Suppressor macrophage treated with lipopolysaccharide for 1 hour (primary cell): ENCODE results near the gene NME5.
"Not testable (repeated sequence)": the region's sequence is repeated elsewhere in the genome, so short reads cannot be mapped to it uniquely, and the experiment has no call there.

Experiments
- DNase-seq, 3 donors: peaks; one replicate each; pipeline ENCODE4 v3.0.0-alpha.2; 2020 to 2022

Gene NME5, protein sequence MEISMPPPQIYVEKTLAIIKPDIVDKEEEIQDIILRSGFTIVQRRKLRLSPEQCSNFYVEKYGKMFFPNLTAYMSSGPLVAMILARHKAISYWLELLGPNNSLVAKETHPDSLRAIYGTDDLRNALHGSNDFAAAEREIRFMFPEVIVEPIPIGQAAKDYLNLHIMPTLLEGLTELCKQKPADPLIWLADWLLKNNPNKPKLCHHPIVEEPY

GRCh38 chr5:138138949-138139780, at the start of gene NME5:
NME5 (minus strand) TSS chr5:138139428; CDS start chr5:138138780, 648 bp downstream.
- peak in 2 of 3 donors; percentile 10 to 32 for DNase-seq

GRCh38 chr5:138188626-138189025, 49.4 kb upstream of the NME5 start:
- no peak for DNase-seq

DNA sequence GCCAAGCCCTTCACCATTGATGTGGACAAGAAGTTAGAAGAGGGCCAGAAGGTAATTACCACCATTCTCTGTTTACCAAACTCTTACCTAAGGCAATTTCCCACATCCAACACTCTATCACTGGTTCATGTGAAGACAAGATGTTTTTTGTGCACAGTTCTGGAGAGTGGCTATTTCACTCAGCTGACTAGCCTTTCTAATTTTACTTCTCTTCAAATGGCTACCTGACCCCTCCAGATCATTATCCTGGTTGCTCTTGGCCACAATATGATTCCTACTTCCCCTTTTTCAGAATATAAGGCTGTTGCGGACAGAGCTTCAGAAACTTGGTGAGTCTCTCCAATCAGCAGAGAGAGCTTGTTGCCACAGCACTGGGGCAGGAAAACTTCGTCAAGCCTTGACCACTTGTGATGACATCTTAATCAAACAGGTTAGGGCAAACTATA, 46.8 kb upstream of the NME5 start:
- DNase-seq = peak; percentile 3 to 34 (median 29)

DNA sequence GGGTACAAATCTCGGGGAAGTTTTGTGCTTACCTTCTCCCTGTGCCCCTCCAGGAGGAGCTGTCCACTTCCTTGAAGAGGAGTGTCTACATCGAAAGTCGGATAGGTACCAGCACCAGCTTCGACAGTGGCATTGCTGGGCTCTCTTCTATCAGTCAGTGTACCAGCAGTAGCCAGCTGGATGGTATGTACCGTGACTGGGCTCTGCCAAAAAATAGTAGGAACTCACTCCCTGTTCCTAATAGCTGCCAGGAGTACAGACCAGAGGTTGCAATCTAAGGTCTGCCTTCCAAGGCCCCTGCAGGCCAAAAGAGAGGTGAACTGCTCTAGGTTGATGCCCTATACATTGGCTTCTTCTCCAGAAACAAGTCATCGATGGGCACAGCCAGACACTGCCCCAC, 43.6 kb upstream of the NME5 start:
- DNase-seq = no peak

DNA sequence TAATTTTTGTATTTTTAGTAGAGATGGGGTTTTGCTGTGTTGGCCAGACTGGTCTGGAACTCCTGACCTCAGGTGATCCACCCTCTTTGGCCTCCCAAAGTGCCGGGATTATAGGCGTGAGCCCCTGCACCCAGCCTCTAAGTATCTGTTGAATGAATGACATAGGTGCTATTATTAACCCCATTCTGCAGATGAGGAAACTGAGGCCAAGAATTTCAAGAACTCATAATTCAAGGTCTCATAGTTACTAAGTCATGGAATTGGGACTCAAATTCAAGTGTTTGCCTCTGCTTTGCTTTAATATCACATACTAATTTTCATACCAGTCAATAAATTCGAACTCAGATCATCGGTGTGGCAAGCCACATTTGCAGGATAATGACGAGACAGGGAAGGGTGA, 41.6 kb upstream of the NME5 start:
- DNase-seq = no peak

DNA sequence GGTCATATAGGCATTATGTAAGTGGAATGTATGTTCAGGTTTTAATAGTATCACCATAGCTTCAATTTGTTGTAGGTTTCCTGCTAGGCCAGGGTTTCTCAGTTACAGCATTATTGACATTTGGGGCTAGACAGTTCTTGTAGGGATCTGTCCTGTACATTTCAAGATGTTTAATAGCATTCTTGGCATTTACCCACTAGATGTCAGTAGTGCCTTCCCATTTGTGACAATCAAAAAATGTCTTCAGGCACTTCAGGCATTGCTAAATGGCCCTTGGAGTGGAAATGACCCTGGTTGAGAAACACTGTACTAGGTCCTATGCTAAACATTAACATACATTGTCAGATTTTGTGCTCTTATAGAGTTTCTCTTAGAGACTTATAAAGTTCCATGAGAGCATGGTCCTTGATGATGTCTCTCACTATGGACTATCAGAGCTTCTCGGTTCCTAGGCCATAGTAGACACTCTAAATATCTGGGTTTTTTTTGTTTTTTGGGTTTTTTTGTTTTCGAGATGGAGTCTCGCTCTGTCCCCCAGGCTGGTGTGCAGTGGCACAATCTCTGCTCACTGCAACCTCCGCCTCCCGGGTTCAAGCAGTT, 41.1 kb upstream of the NME5 start:
- DNase-seq = peak; percentile 61 to 82 (median 73)

DNA sequence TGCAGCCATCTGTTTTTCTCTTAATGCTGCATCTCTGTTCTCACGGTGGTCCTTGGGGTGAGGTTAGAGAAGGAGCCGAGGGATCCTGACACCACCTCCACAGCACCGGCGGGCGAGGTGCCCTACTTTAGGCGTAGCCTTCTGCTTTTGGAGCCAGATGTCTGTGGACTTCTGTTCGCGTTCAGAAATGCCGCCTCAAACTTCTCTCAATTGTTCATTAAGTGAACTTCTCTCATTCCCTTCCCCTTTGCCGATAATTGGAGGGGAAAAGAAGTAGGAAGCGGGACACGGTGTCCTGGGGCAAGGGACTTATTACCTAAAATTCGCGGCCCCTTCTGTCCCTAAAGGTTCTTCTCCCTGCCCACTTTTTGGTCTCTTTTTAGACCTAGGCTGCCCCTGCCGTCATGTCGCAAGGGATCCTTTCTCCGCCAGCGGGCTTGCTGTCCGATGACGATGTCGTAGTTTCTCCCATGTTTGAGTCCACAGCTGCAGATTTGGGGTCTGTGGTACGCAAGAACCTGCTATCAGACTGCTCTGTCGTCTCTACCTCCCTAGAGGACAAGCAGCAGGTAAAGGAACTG, 40.1 kb upstream of the NME5 start:
- DNase-seq = peak; percentile 1 to 19 (median 4)

GRCh38 chr5:138178516-138179276, 39.5 kb upstream of the NME5 start, which contains the start of the genes BRD8 and KIF20A:
BRD8 (minus strand) TSS chr5:138178630; CDS start chr5:138178614, 16 bp downstream.
KIF20A (plus strand) TSS chr5:138179112; CDS start chr5:138179681, 569 bp downstream.
- DNase-seq = peak; percentile 96 to 97 (median 96)

DNA sequence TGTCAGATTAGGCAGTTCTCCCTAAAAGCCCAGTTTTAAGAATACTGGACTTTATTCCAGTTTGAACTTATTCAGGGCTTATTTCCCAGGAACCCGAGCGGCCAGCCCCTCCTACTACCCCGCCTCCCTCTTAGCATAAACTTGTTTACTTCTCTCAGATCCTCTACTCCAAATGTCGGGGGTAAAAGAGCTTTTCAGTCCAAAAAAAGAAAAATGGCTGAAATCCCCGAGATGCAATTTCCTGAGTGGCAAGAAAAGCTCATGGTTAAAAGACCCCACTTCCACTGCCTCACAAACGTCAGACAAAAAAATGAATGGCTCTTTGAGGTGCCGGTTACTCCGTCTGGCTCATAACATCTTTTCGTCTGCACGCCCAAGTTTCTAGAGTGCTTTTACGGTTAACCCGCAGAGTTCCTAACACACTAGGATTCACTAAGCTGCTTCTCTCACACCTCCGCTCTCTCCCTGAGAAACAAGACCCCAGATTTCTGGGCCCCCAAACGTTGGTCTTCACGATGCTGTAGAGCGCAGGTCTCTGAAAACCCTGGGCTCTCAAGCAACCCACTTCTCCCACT, 38.8 kb upstream of the NME5 start:
- DNase-seq = peak; percentile 47 to 55 (median 49)

GRCh38 chr5:138170299-138170698, 31.1 kb upstream of the NME5 start:
- no peak for DNase-seq

- DNase-seq = no peak
Observed at GRCh38 chr5:138169124-138169523, 29.9 kb upstream of the NME5 start.

DNA sequence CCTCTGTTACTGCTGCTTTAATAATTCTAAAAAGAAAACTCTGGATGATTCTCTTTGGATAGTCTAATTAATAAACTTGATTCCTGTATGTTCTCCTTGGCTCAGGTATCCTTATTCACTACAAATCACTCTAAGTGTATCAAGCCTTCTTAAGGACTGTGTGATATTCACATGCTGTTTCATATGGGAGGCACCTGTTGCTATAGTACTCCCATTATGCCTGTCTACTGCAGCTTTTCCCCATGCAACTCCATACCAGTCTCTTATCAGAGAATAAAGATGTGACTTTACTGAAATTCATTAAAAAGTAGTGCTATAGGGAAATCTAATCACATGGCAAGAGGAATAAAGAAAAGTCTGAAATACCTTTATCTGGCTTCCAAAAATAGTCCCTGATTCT, 24.5 kb upstream of the NME5 start:
- no peak for DNase-seq

- DNase-seq = no peak
Observed at GRCh38 chr5:138160706-138161105, 21.5 kb upstream of the NME5 start.

GRCh38 chr5:138159666-138160065, 20.4 kb upstream of the NME5 start:
- no peak for DNase-seq

- DNase-seq = no peak
Observed at GRCh38 chr5:138157626-138158025, 18.4 kb upstream of the NME5 start.

GRCh38 chr5:138155977-138156376, 16.7 kb upstream of the NME5 start:
- DNase-seq = not testable (repeated sequence)

DNA sequence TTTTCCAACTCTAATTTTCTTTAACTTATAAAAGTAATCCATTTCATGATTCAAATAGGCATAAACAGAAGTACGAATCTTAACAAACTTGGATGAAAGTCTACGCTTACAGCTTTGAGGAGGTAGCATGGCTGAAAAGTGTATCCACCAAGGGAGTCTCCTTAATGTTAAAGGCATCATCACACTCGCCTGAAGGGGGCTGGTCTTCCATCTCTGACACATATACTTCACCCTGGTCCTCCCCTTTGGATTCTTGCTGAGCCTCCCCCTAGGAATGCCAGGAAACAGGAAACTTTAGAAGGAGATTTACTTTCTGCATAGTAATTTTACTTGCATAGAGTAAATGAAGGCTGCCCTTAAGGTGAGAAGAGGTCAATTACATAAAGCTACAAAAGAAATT, 10.3 kb upstream of the NME5 start:
- DNase-seq = no peak

- DNase-seq = peak; percentile 47 to 53 (median 49)
Observed at GRCh38 chr5:138148811-138149210, 9.6 kb upstream of the NME5 start.

- not testable (repeated sequence) for DNase-seq
Observed at GRCh38 chr5:138143578-138143977, 4.3 kb upstream of the NME5 start.

DNA sequence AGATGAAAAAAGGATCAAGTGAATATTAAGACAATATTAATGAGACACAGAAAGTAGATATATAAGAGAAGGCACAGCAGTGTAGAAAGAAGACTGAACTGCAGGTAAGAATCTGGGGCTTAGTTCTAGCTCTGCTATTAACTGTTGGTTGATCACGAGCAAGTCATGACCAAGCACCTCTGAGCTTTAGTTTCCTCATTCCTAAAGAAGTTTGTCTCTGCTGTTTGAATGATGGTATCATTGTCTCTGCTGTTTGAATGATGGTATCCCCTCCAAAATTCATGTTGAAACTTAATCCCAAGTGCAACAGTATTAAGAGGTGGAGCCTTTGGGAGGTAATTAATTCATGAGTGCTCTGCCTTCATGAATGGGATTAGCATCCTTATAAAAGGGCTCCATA, 2.5 kb upstream of the NME5 start:
- no peak for DNase-seq

- peak in 2 of 3 donors; percentile 16 to 31 for DNase-seq
Observed at GRCh38 chr5:138140268-138140667, 1.0 kb upstream of the NME5 start.

GRCh38 chr5:138139781-138140090, 508 bp upstream of the NME5 start:
- peak; percentile 37 to 54 (median 45) for DNase-seq
